ENCODE data around the gene CEP72.
"Not testable (repeated sequence)": the region's sequence is repeated elsewhere in the genome, so short reads cannot be mapped to it uniquely, and the experiment has no call there.

- TF ChIP-seq REST (IDR thresholded peaks at IDR 0.05); YY1 (IDR thresholded peaks at IDR 0.05); CTCF (IDR thresholded peaks at IDR 0.05; ENCODE audit: low read depth, low read length, missing input control); TAF1 (conservative IDR thresholded peaks at IDR 0.05); ZBTB33 (IDR thresholded peaks at IDR 0.05); FOXA1 (IDR thresholded peaks at IDR 0.05): not testable (repeated sequence)
Measured at GRCh38 chr5:696753-697702, 84.9 kb downstream of the CEP72 start.
